HCT116 (cell line): ENCODE data around the gene BLID. TPM values are rescaled to one million over a fixed set of nuclear protein-coding genes. Genes with fewer than 3 reads are reported as not detected.

Experiments
- ATAC-seq: fragments of 200-7000 bp; cut with Tn5 transposase; 2 replicates; pipeline ENCODE4 v1.9.1; 2020; ENCODE audit warnings: mild to moderate bottlenecking, moderate library complexity
- BruUV-seq: library from RNA; stranded (reverse); fragments of 400-500 nt; replicated peaks from 2 replicates; lab custom pipeline; 2021; lab: Mats Ljungman, UMichigan
- CTCF ChIA-PET: fragments of 300-600 bp; sonication (Branson Sonifier 250); formaldehyde crosslinking; loops from one replicate; lab custom pipeline; 2021; ENCODE audit warnings: antibody characterized with exemption; lab: Charles Lee
- POLR2A ChIA-PET: fragments of 300-600, 350-600 bp; sonication (Branson Sonifier 250); formaldehyde crosslinking; loops from one replicate; lab custom pipeline; 2021; ENCODE audit warnings: antibody characterized with exemption; lab: Charles Lee
- RAD21 ChIA-PET, 2 experiments: fragments of 300-600 bp; sonication (Branson Sonifier 250); formaldehyde crosslinking; loops; one replicate each; lab custom pipeline; 2023; ENCODE audit warnings: low total read pairs in 2 of 2; ENCODE audit not compliant: uncharacterized antibody in 2 of 2, unreplicated experiment in 2 of 2, low non-redundant PET in 1 of 2; lab: Charles Lee
- DNase-seq: peaks from one replicate; pipeline ENCODE4 v3.0.0-alpha.2; 2010; ENCODE audit warnings: low read depth, low spot score
- H2AFZ ChIP-seq: fragments of 200-600 bp; shearing (Covaris generic), sonication (generic); 2 replicates; pipeline ENCODE4 v1.6.1; 2017; ENCODE audit warnings: low read depth, mixed run types, mixed read lengths, antibody characterized with exemption, low read length; ENCODE audit not compliant: poor library complexity, severe bottlenecking
- H3K27ac ChIP-seq: 2 replicates; pipeline ENCODE4 v1.5.1; 2012; ENCODE audit warnings: low read depth, low read length
- H3K27me3 ChIP-seq: fragments of 200-600 bp; sonication (generic); 2 replicates; pipeline ENCODE4 v1.6.1; 2016; ENCODE audit warnings: mixed run types, low read length, mixed read lengths; ENCODE audit not compliant: insufficient read depth
- H3K36me3 ChIP-seq, 2 experiments: fragments of 200-500 bp in 1 of 2; fragments of 200-600 bp in 1 of 2; sonication (Bioruptor generic) in 1 of 2; sonication (generic) in 1 of 2; 2 replicates each; pipeline versions ENCODE4 v1.5.1 to v1.6.1; 2014 to 2016; ENCODE audit warnings: low read length in 2 of 2, inconsistent platforms in 1 of 2, mixed read lengths in 1 of 2, mixed run types in 1 of 2; ENCODE audit not compliant: insufficient read depth in 2 of 2, control insufficient read depth in 1 of 2
- H3K4me1 ChIP-seq, 2 experiments: fragments of 200-600 bp in 1 of 2; sonication (generic) in 1 of 2; 2 replicates each; pipeline versions ENCODE4 v1.5.1 to v1.6.1; 2012 to 2017; ENCODE audit warnings: low read length in 2 of 2, inconsistent platforms in 1 of 2, mild to moderate bottlenecking in 1 of 2, mixed read lengths in 1 of 2, mixed run types in 1 of 2, moderate library complexity in 1 of 2; ENCODE audit not compliant: insufficient read depth in 2 of 2, control insufficient read depth in 1 of 2
- H3K4me2 ChIP-seq: fragments of 200-600 bp; sonication (generic); 2 replicates; pipeline ENCODE4 v1.6.1; 2017; ENCODE audit warnings: mixed run types, low read length, mixed read lengths
- H3K4me3 ChIP-seq, 2 experiments: fragments of 200-600 bp in 1 of 2; sonication (generic) in 1 of 2; replicated peaks in 1 of 2; 2 replicates each; pipeline ENCODE4 v1.5.1; 2011 to 2016; ENCODE audit warnings: low read length in 2 of 2, control low read depth in 1 of 2, low read depth in 1 of 2, mild to moderate bottlenecking in 1 of 2, mixed read lengths in 1 of 2, mixed run types in 1 of 2
- H3K79me2 ChIP-seq: fragments of 200-600 bp; sonication (generic); 2 replicates; pipeline ENCODE4 v1.6.1; 2017; ENCODE audit warnings: mild to moderate bottlenecking, mixed run types, low read length, moderate library complexity, mixed read lengths; ENCODE audit not compliant: insufficient read depth
- H3K9ac ChIP-seq: fragments of 200-600 bp; sonication (generic); 2 replicates; pipeline ENCODE4 v1.6.1; 2016; ENCODE audit warnings: low read length, mixed read lengths
- H3K9me2 ChIP-seq: fragments of 200-600 bp; sonication (generic), shearing (Covaris generic); 2 replicates; pipeline ENCODE4 v1.6.1; 2017; ENCODE audit warnings: mixed run types, mild to moderate bottlenecking, moderate library complexity; ENCODE audit not compliant: insufficient read depth
- H3K9me3 ChIP-seq, 2 experiments: fragments of 200-500 bp in 1 of 2; fragments of 200-600 bp in 1 of 2; sonication (Bioruptor generic) in 1 of 2; sonication (generic) in 1 of 2; 2 replicates each; pipeline ENCODE4 v1.6.1; 2014 to 2017; ENCODE audit warnings: low read length in 2 of 2, mixed read lengths in 2 of 2, inconsistent platforms in 1 of 2, low read depth in 1 of 2, mild to moderate bottlenecking in 1 of 2, mixed run types in 1 of 2, moderate library complexity in 1 of 2; ENCODE audit not compliant: control insufficient read depth in 1 of 2, insufficient read depth in 1 of 2
- H4K20me1 ChIP-seq: fragments of 200-600 bp; sonication (generic), shearing (Covaris generic); 2 replicates; pipeline ENCODE4 v1.6.1; 2017; ENCODE audit warnings: mixed run types, mild to moderate bottlenecking, moderate library complexity; ENCODE audit not compliant: insufficient read depth
- CEBPB ChIP-seq: IDR thresholded peaks from 2 replicates; pipeline ENCODE4 v1.6.1; 2012; ENCODE audit warnings: low read depth
- EZH2 ChIP-seq: fragments of 200-600 bp; sonication (generic); IDR thresholded peaks from 2 replicates; pipeline ENCODE4 v1.6.1; 2017; ENCODE audit warnings: antibody characterized with exemption, mixed run types
- MAX ChIP-seq: IDR thresholded peaks from 2 replicates; pipeline ENCODE4 v1.6.1; 2012
- POLR2AphosphoS5 ChIP-seq: IDR thresholded peaks from 2 replicates; pipeline ENCODE4 v1.6.1; 2011; ENCODE audit warnings: mild to moderate bottlenecking, low read depth, low read length, moderate library complexity
- REST ChIP-seq: IDR thresholded peaks from 2 replicates; pipeline ENCODE4 v1.6.1; 2012; ENCODE audit warnings: low read depth
- SIN3A ChIP-seq: IDR thresholded peaks from 2 replicates; pipeline ENCODE4 v1.6.1; 2012; ENCODE audit warnings: low read depth
- SP1 ChIP-seq: IDR thresholded peaks from 2 replicates; pipeline ENCODE4 v1.6.1; 2012; ENCODE audit warnings: low read depth
- intact Hi-C: fragments of 100-400 bp; cut with micrococcal nuclease; formaldehyde crosslinking; loops from 2 replicates; pipeline ENCODE4 v1.10.0; 2022
- total RNA-seq: library from RNA; stranded (reverse); gene quantifications from one replicate; pipeline ENCODE4 v1.2.1, GENCODE V29; 2021; ENCODE audit not compliant: unreplicated experiment

The BLID gene
- total RNA-seq, 1 experiment from 2014 or later, result 8.9 TPM

GRCh38 chr11:122103726-122104125, 12.3 kb downstream of the BLID start:
- Histone ChIP-seq H4K20me1 (no peaks in the 10 kb centered on the region), H3K9me3 (no peaks in the 10 kb centered on the region), H2AFZ (no peak overlapping the region), H3K4me3 (no peak overlapping the region), H3K36me3 (peaks cover 3 to 52% of the 10 kb centered on the region in 2 experiments; a peak in 2 of 4 replicates), H3K9ac (0 out of 2 replicates have a peak overlapping the region, but pooled peaks have one; percentile 36), H3K4me2 (peak overlapping the region; percentile 57), H3K79me2 (peaks cover 100% of the 10 kb centered on the region), H3K4me1 (peaks cover 76 to 92% of the 10 kb centered on the region in 2 experiments), H3K27ac (peak overlapping the region; percentile 70), H3K9me2 (no peaks in the 10 kb centered on the region), H3K27me3 (no peaks in the 10 kb centered on the region)
- ChIA-PET CTCF (no interaction called here), RAD21 (no interaction called here), POLR2A (no interaction called here)
- TF ChIP-seq POLR2AphosphoS5, result peak; percentile 22; the same call in 1 of the 2 replicates
- TF ChIP-seq SIN3A, result no peak
- TF ChIP-seq REST, result no peak
- no peak for TF ChIP-seq MAX
- no peak for TF ChIP-seq EZH2
- no peak for TF ChIP-seq SP1
- TF ChIP-seq CEBPB, result no peak
- no peak for ATAC-seq
- DNase-seq, result no peak
- intact Hi-C loops, result loop anchor here (5.0 to 10.0 kb wide), 2 partner anchors 401 to 446 kb away; no protein-coding TSS in a partner anchor
- no TSS peak for BruUV-seq
